ENCODE measurements around the gene PXN.

PXN gene

GRCh38 chr12:120167529-120168095 is 97.9 kb downstream of the PXN start:
- no peak for DNase-seq

GRCh38 chr12:120164293-120164692 is 101.2 kb downstream of the PXN start:
- no peak for DNase-seq

GRCh38 chr12:120162763-120163162 is 102.8 kb downstream of the PXN start:
- DNase-seq, result no peak

- no peak for DNase-seq
These were observed 103.7 kb downstream of the PXN start for GRCh38 chr12:120161852-120162251.

All from DMS79 treated with DMSO at 0.1 percent for 48 hours (cell line).